ENCODE results near the gene FOLR1.

Gene FOLR1

GRCh38 chr11:72234920-72235319, 43.0 kb downstream of the FOLR1 start:
- no peak overlapping the region for H3K27ac ChIP-seq (ENCODE audit: insufficient read depth, low read length, poor library complexity, severe bottlenecking)
- no peaks in the 10 kb centered on the region for H3K9me3 ChIP-seq (ENCODE audit: control insufficient read depth, low read length)
- peaks cover 7% of the 10 kb centered on the region for H3K27me3 ChIP-seq (replicated peaks; ENCODE audit: control insufficient read depth, insufficient read depth, low read length, poor library complexity, severe bottlenecking)
- peaks cover 6% of the 10 kb centered on the region for H3K4me1 ChIP-seq (ENCODE audit: control insufficient read depth, insufficient read depth, low read length, poor library complexity, severe bottlenecking)
- peaks cover 61% of the 10 kb centered on the region for H3K36me3 ChIP-seq (ENCODE audit: control insufficient read depth, insufficient read depth, low read length)
- no peak overlapping the region for H3K4me3 ChIP-seq (ENCODE audit: insufficient read depth, low read depth, low read length, poor library complexity, severe bottlenecking)
- no peak for DNase-seq

GRCh38 chr11:72235351-72236057, 43.6 kb downstream of the FOLR1 start:
- H3K27ac ChIP-seq (ENCODE audit: insufficient read depth, low read length, poor library complexity, severe bottlenecking), result no peak overlapping the region
- DNase-seq, result no peak
- no peak overlapping the region for H3K4me3 ChIP-seq (ENCODE audit: insufficient read depth, low read depth, low read length, poor library complexity, severe bottlenecking)
- no peaks in the 10 kb centered on the region for H3K9me3 ChIP-seq (ENCODE audit: control insufficient read depth, low read length)
- peaks cover 56% of the 10 kb centered on the region for H3K36me3 ChIP-seq (ENCODE audit: control insufficient read depth, insufficient read depth, low read length)
- H3K27me3 ChIP-seq (replicated peaks; ENCODE audit: control insufficient read depth, insufficient read depth, low read length, poor library complexity, severe bottlenecking), result peaks cover 13% of the 10 kb centered on the region
- H3K4me1 ChIP-seq (ENCODE audit: control insufficient read depth, insufficient read depth, low read length, poor library complexity, severe bottlenecking), result peaks cover 12% of the 10 kb centered on the region

- peaks cover 17% of the 10 kb centered on the region for H3K4me1 ChIP-seq (ENCODE audit: control insufficient read depth, insufficient read depth, low read length, poor library complexity, severe bottlenecking)
- H3K4me3 ChIP-seq (ENCODE audit: insufficient read depth, low read depth, low read length, poor library complexity, severe bottlenecking), result no peak overlapping the region
- peaks cover 50% of the 10 kb centered on the region for H3K36me3 ChIP-seq (ENCODE audit: control insufficient read depth, insufficient read depth, low read length)
- H3K27me3 ChIP-seq (replicated peaks; ENCODE audit: control insufficient read depth, insufficient read depth, low read length, poor library complexity, severe bottlenecking), result peaks cover 15% of the 10 kb centered on the region
- DNase-seq, result no peak
- no peaks in the 10 kb centered on the region for H3K9me3 ChIP-seq (ENCODE audit: control insufficient read depth, low read length)
- H3K27ac ChIP-seq (ENCODE audit: insufficient read depth, low read length, poor library complexity, severe bottlenecking), result no peak overlapping the region
Measured at GRCh38 chr11:72236083-72236697, 44.2 kb downstream of the FOLR1 start.

- H3K9me3 ChIP-seq (ENCODE audit: control insufficient read depth, low read length), result no peaks in the 10 kb centered on the region
- H3K4me1 ChIP-seq (ENCODE audit: control insufficient read depth, insufficient read depth, low read length, poor library complexity, severe bottlenecking), result peaks cover 17% of the 10 kb centered on the region
- H3K36me3 ChIP-seq (ENCODE audit: control insufficient read depth, insufficient read depth, low read length), result peaks cover 46% of the 10 kb centered on the region
Measured at GRCh38 chr11:72236774-72237111, 44.8 kb downstream of the FOLR1 start.

GRCh38 chr11:72237112-72237931, 45.4 kb downstream of the FOLR1 start:
- H3K27me3 ChIP-seq (replicated peaks; ENCODE audit: control insufficient read depth, insufficient read depth, low read length, poor library complexity, severe bottlenecking), result peaks cover 26% of the 10 kb centered on the region
- H3K9me3 ChIP-seq (ENCODE audit: control insufficient read depth, low read length), result no peaks in the 10 kb centered on the region
- H3K4me1 ChIP-seq (ENCODE audit: control insufficient read depth, insufficient read depth, low read length, poor library complexity, severe bottlenecking), result peaks cover 17% of the 10 kb centered on the region
- peaks cover 45% of the 10 kb centered on the region for H3K36me3 ChIP-seq (ENCODE audit: control insufficient read depth, insufficient read depth, low read length)
- no peak overlapping the region for H3K4me3 ChIP-seq (ENCODE audit: insufficient read depth, low read depth, low read length, poor library complexity, severe bottlenecking)
- no peak overlapping the region for H3K27ac ChIP-seq (ENCODE audit: insufficient read depth, low read length, poor library complexity, severe bottlenecking)
- DNase-seq, result no peak

More at GRCh38 chr11:72236774-72237111, 44.8 kb downstream of the FOLR1 start:
- Histone ChIP-seq H3K27me3 (replicated peaks; ENCODE audit: control insufficient read depth, insufficient read depth, low read length, poor library complexity, severe bottlenecking) (peaks cover 21% of the 10 kb centered on the region), H3K27ac (ENCODE audit: insufficient read depth, low read length, poor library complexity, severe bottlenecking) (no peak overlapping the region), H3K4me3 (ENCODE audit: insufficient read depth, low read depth, low read length, poor library complexity, severe bottlenecking) (no peak overlapping the region)
- no peak for DNase-seq

GRCh38 chr11:72238040-72238450, 46.1 kb downstream of the FOLR1 start:
- Histone ChIP-seq H3K27ac (ENCODE audit: insufficient read depth, low read length, poor library complexity, severe bottlenecking) (no peak overlapping the region), H3K36me3 (ENCODE audit: control insufficient read depth, insufficient read depth, low read length) (peaks cover 39% of the 10 kb centered on the region), H3K27me3 (replicated peaks; ENCODE audit: control insufficient read depth, insufficient read depth, low read length, poor library complexity, severe bottlenecking) (peaks cover 31% of the 10 kb centered on the region), H3K4me1 (ENCODE audit: control insufficient read depth, insufficient read depth, low read length, poor library complexity, severe bottlenecking) (peaks cover 17% of the 10 kb centered on the region), H3K4me3 (ENCODE audit: insufficient read depth, low read depth, low read length, poor library complexity, severe bottlenecking) (no peak overlapping the region), H3K9me3 (ENCODE audit: control insufficient read depth, low read length) (no peaks in the 10 kb centered on the region)
- peak in 1 of 3 donors; percentile 19 for DNase-seq

GRCh38 chr11:72238492-72239312, 46.8 kb downstream of the FOLR1 start:
- no peak for DNase-seq
- H3K4me3 ChIP-seq (ENCODE audit: insufficient read depth, low read depth, low read length, poor library complexity, severe bottlenecking), result no peak overlapping the region
- no peak overlapping the region for H3K27ac ChIP-seq (ENCODE audit: insufficient read depth, low read length, poor library complexity, severe bottlenecking)
- H3K4me1 ChIP-seq (ENCODE audit: control insufficient read depth, insufficient read depth, low read length, poor library complexity, severe bottlenecking), result peaks cover 20% of the 10 kb centered on the region
- no peaks in the 10 kb centered on the region for H3K9me3 ChIP-seq (ENCODE audit: control insufficient read depth, low read length)
- peaks cover 33% of the 10 kb centered on the region for H3K36me3 ChIP-seq (ENCODE audit: control insufficient read depth, insufficient read depth, low read length)
- peaks cover 37% of the 10 kb centered on the region for H3K27me3 ChIP-seq (replicated peaks; ENCODE audit: control insufficient read depth, insufficient read depth, low read length, poor library complexity, severe bottlenecking)

- Histone ChIP-seq H3K36me3 (ENCODE audit: control insufficient read depth, insufficient read depth, low read length) (peaks cover 28% of the 10 kb centered on the region), H3K9me3 (ENCODE audit: control insufficient read depth, low read length) (no peaks in the 10 kb centered on the region), H3K4me1 (ENCODE audit: control insufficient read depth, insufficient read depth, low read length, poor library complexity, severe bottlenecking) (peaks cover 24% of the 10 kb centered on the region), H3K27ac (ENCODE audit: insufficient read depth, low read length, poor library complexity, severe bottlenecking) (no peak overlapping the region), H3K4me3 (ENCODE audit: insufficient read depth, low read depth, low read length, poor library complexity, severe bottlenecking) (no peak overlapping the region), H3K27me3 (replicated peaks; ENCODE audit: control insufficient read depth, insufficient read depth, low read length, poor library complexity, severe bottlenecking) (peaks cover 44% of the 10 kb centered on the region)
- DNase-seq, result no peak
Measured at GRCh38 chr11:72239313-72239848, 47.4 kb downstream of the FOLR1 start.

- DNase-seq, result no peak
- peaks cover 49% of the 10 kb centered on the region for H3K27me3 ChIP-seq (replicated peaks; ENCODE audit: control insufficient read depth, insufficient read depth, low read length, poor library complexity, severe bottlenecking)
Measured at GRCh38 chr11:72239849-72240460, 48.0 kb downstream of the FOLR1 start.

More at GRCh38 chr11:72239849-72240460, 48.0 kb downstream of the FOLR1 start:
- Histone ChIP-seq H3K4me1 (ENCODE audit: control insufficient read depth, insufficient read depth, low read length, poor library complexity, severe bottlenecking) (peaks cover 25% of the 10 kb centered on the region), H3K36me3 (ENCODE audit: control insufficient read depth, insufficient read depth, low read length) (peaks cover 23% of the 10 kb centered on the region), H3K4me3 (ENCODE audit: insufficient read depth, low read depth, low read length, poor library complexity, severe bottlenecking) (no peak overlapping the region), H3K27ac (ENCODE audit: insufficient read depth, low read length, poor library complexity, severe bottlenecking) (no peak overlapping the region), H3K9me3 (ENCODE audit: control insufficient read depth, low read length) (no peaks in the 10 kb centered on the region)
